ENCODE results near the gene DCUN1D1. TPM values are rescaled to one million over a fixed set of nuclear protein-coding genes. Genes with fewer than 3 reads are reported as not detected.

The DCUN1D1 gene
- total and polyA plus RNA-seq, 2 of the 8 experiments (the other 6 are each of a cell fraction or from before 2014, with no cell fraction given) = 6.8 to 70.3 TPM

DNA sequence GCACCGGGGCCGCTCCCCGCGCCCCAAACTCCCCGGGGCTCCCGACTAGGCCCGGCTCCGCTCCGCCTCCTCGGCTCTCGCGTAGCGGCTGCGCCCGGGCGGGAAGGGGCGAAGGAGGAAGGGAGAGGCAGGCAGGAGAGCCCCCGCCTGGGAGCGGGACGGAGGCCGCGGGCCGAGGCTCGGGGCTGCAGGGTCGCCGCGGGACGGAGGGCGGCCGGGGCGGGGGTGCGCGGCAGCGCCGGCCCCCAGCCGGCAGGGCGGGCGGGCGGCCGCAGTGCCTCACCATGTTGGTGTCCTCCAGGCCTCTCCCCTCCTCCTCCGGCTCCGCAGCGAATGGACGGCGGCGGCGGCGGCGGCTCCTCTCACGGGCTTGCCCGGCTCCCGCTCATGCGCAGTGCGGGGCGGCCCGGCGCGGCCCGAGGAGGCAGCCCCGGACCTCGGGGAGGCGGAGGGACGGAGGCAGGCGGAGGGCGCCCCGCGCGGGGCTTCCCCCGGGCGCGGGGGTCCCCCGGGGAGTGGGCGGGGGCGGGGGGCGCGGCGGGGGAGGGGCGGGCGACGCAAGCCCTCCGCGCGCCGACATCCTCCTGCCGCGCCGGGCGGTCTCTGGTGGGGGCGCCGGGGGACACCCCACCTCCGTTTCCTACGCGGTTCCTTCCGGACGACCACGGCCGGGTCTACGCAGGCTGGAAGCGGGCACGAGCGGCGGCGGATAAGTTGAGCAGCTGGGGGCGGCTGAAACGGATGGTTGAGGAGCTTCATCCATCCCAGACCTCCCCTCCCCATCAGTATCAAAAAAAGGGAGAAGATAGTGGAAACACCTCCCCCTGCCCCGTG lies at the start of gene DCUN1D1 (continued):
- no peak for TF ChIP-seq FOSL1 (IDR thresholded peaks at IDR 0.05; ENCODE audit: insufficient read depth, low read depth, low read length)
- no peak for TF ChIP-seq CHD1 (IDR thresholded peaks at IDR 0.05; ENCODE audit: low read depth, low read length)
- no peak for TF ChIP-seq EGR1 (IDR thresholded peaks at IDR 0.05; ENCODE audit: borderline replicate concordance, low read depth, low read length)
- TF ChIP-seq CHD2 (IDR thresholded peaks at IDR 0.05; ENCODE audit: low read length) = no peak
- TF ChIP-seq RAD21 (IDR thresholded peaks at IDR 0.05 in 1 of 2, conservative IDR thresholded peaks at IDR 0.05 in 1 of 2; ENCODE audit: low read depth in 2 of 2, low read length in 2 of 2) = no peak
- TF ChIP-seq PHF8 (conservative IDR thresholded peaks at IDR 0.05; ENCODE audit: low read depth, low read length) = peak; percentile 82
- no peak for TF ChIP-seq BRCA1 (IDR thresholded peaks at IDR 0.05; ENCODE audit: low read depth, low read length)
- no peak for TF ChIP-seq EZH2 (IDR thresholded peaks at IDR 0.05; ENCODE audit: low read depth, low read length, severe bottlenecking)
- TF ChIP-seq TEAD4 (IDR thresholded peaks at IDR 0.05; ENCODE audit: low read depth, low read length) = no peak
- no peak for TF ChIP-seq HDAC6 (IDR thresholded peaks at IDR 0.05; ENCODE audit: low read depth, low read length)
- TF ChIP-seq NRF1 (IDR thresholded peaks at IDR 0.05; ENCODE audit: low read depth, low read length) = peak; percentile 65
- TF ChIP-seq, protein P1, sequence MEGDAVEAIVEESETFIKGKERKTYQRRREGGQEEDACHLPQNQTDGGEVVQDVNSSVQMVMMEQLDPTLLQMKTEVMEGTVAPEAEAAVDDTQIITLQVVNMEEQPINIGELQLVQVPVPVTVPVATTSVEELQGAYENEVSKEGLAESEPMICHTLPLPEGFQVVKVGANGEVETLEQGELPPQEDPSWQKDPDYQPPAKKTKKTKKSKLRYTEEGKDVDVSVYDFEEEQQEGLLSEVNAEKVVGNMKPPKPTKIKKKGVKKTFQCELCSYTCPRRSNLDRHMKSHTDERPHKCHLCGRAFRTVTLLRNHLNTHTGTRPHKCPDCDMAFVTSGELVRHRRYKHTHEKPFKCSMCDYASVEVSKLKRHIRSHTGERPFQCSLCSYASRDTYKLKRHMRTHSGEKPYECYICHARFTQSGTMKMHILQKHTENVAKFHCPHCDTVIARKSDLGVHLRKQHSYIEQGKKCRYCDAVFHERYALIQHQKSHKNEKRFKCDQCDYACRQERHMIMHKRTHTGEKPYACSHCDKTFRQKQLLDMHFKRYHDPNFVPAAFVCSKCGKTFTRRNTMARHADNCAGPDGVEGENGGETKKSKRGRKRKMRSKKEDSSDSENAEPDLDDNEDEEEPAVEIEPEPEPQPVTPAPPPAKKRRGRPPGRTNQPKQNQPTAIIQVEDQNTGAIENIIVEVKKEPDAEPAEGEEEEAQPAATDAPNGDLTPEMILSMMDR (IDR thresholded peaks at IDR 0.05; ENCODE audit: control extremely low read depth in 1 of 3, insufficient read depth in 1 of 3, low read depth in 1 of 3, low read length in 3 of 3) = no peak
- TF ChIP-seq MAFK (IDR thresholded peaks at IDR 0.05; ENCODE audit: low read depth, low read length) = no peak
- TF ChIP-seq, protein P2, sequence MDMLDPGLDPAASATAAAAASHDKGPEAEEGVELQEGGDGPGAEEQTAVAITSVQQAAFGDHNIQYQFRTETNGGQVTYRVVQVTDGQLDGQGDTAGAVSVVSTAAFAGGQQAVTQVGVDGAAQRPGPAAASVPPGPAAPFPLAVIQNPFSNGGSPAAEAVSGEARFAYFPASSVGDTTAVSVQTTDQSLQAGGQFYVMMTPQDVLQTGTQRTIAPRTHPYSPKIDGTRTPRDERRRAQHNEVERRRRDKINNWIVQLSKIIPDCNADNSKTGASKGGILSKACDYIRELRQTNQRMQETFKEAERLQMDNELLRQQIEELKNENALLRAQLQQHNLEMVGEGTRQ (IDR thresholded peaks at IDR 0.05; ENCODE audit: low read length) = no peak
- no peak for TF ChIP-seq JUND (IDR thresholded peaks at IDR 0.05; ENCODE audit: low read length)
